ENCODE measurements around the gene RAB38. TPM values are rescaled to one million over a fixed set of nuclear protein-coding genes. Genes with fewer than 3 reads are reported as not detected.
A peak's percentile ranks its signal among the peaks of the same experiment; 100 is the strongest.

The RAB38 gene
- not detected in 2 replicates for total RNA-seq
- total RNA-seq (2013): 0.35 TPM
- polyA plus RNA-seq: not detected in 2 replicates
- not detected in 2 replicates for polyA minus RNA-seq

DNA sequence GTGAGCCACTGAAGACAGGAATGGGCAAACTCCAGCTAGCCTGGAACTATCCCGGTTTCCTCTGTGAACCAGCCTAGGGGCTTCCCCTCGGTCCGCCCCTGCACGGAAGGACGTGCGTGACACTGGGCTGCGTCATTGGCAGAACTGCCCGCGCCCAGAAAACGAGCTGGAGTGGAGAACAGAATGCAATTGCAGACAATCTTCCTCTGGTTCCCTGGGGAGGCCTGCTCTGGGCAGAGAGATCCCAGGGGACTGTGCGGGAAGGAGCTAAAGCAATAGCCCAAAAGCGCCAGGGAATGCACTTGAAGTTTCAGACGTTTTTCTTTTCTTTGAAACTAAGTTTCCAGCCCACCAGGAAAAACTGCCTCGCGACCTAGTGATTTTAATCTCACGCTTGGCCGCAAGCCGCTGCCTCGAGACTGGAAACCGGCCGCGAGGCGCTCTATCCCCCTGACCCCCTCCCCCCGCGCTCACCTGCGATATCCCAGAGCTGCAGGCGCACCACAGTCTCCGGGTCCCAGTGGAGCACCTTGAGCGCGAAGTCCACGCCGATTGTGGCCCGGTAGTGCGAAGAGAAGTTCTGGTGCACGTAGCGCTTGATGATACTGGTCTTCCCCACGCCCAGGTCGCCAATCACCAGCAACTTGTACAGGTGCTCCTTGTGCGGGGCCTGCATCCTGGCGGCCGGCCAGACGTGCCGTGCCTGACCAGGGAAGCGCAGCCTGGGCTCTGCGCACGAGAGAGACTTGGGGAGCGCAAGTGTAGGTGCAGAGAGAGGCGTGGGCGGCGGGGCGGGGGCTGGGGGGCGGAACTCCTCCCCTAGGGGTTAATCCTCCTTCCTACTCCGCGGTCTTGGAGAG lies at the start of gene RAB38:
RAB38 (minus strand) TSS at position 735 of the 860 bp plus-strand sequence; CDS start at position 676, 59 bp downstream.
- no peak for TF ChIP-seq EZH2 (IDR thresholded peaks at IDR 0.05; ENCODE audit: borderline replicate concordance, insufficient read depth, low read depth, low read length, poor library complexity, severe bottlenecking)
- TF ChIP-seq, protein P1, sequence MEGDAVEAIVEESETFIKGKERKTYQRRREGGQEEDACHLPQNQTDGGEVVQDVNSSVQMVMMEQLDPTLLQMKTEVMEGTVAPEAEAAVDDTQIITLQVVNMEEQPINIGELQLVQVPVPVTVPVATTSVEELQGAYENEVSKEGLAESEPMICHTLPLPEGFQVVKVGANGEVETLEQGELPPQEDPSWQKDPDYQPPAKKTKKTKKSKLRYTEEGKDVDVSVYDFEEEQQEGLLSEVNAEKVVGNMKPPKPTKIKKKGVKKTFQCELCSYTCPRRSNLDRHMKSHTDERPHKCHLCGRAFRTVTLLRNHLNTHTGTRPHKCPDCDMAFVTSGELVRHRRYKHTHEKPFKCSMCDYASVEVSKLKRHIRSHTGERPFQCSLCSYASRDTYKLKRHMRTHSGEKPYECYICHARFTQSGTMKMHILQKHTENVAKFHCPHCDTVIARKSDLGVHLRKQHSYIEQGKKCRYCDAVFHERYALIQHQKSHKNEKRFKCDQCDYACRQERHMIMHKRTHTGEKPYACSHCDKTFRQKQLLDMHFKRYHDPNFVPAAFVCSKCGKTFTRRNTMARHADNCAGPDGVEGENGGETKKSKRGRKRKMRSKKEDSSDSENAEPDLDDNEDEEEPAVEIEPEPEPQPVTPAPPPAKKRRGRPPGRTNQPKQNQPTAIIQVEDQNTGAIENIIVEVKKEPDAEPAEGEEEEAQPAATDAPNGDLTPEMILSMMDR (IDR thresholded peaks at IDR 0.05): no peak
- Histone ChIP-seq H3K4me3 (ENCODE audit: control extremely low read depth in 1 of 5, extremely low read depth in 1 of 5, insufficient read depth in 1 of 5, low read depth in 2 of 5, low read length in 4 of 5) (peak within 1 kb of the TSS in 4 of 5 experiments; percentile 18 to 38 (median 31)), H3K9ac (ENCODE audit: low read length) (peak within 1 kb of the TSS; percentile 45), H3K4me2 (replicated peaks; ENCODE audit: low read depth, low read length, poor library complexity, severe bottlenecking) (peak within 1 kb of the TSS; percentile 61), H3K79me2 (ENCODE audit: control insufficient read depth, insufficient read depth, low read length) (no peaks in the 10 kb centered on the region), H3K36me3 (replicated peaks in 1 of 2; ENCODE audit: control extremely low read depth in 1 of 2, control insufficient read depth in 1 of 2, extremely low read depth in 1 of 2, insufficient read depth in 2 of 2, low read length in 1 of 2) (no peaks in the 10 kb centered on the region), H3K9me3 (ENCODE audit: control extremely low read depth in 1 of 3, control insufficient read depth in 2 of 3, insufficient read depth in 1 of 3, low read length in 2 of 3) (no peaks in the 10 kb centered on the region), H2AFZ (ENCODE audit: insufficient read depth, low read depth, low read length, poor library complexity, severe bottlenecking) (peak within 1 kb of the TSS; percentile 43), H3K27me3 (replicated peaks in 1 of 4; ENCODE audit: control extremely low read depth in 1 of 4, control insufficient read depth in 3 of 4, insufficient read depth in 4 of 4, low read length in 3 of 4) (peaks cover 0 to 4% (median 0%) of the 10 kb centered on the region in 4 experiments), H3K27ac (ENCODE audit: low read length in 2 of 2) (no peak within 1 kb of the TSS), H3K4me1 (ENCODE audit: control insufficient read depth in 2 of 2, insufficient read depth in 2 of 2, low read length in 2 of 2) (peaks cover 0 to 7% of the 10 kb centered on the region in 2 donors), H4K20me1 (ENCODE audit: control insufficient read depth, insufficient read depth, low read length, poor library complexity, severe bottlenecking) (no peaks in the 10 kb centered on the region)
- ChIA-PET POLR2A (no interaction called here), CTCF (interaction anchor here (0.7 kb wide), 1 partner anchor 33 kb away, joined by 3 read pairs; no protein-coding TSS in a partner anchor)
- intact Hi-C loops (cut with micrococcal nuclease): no loop called here
- DNase-seq: peak; percentile 3
- no peak within 1 kb of the TSS for H3K27ac Mint-ChIP-seq
- H3K9me3 Mint-ChIP-seq (ENCODE audit: insufficient read depth): no peaks in the 10 kb centered on the region
- peak within 1 kb of the TSS; percentile 71 for H3K4me3 Mint-ChIP-seq
- peaks cover 13% of the 10 kb centered on the region for H3K4me1 Mint-ChIP-seq
- no peak for ATAC-seq (ENCODE audit: low read depth)
- 2% methylated on average over 39 of the region's 54 CpGs for WGBS (ENCODE audit: insufficient coverage)
- H3K27me3 Mint-ChIP-seq: peaks cover 25% of the 10 kb centered on the region

GRCh38 chr11:88213406-88213805 lies 38.2 kb upstream of the RAB38 start:
- no peak for DNase-seq
- H3K36me3 ChIP-seq (replicated peaks in 1 of 2; ENCODE audit: control extremely low read depth in 1 of 2, control insufficient read depth in 1 of 2, extremely low read depth in 1 of 2, insufficient read depth in 2 of 2, low read length in 1 of 2): no peaks in the 10 kb centered on the region
- no peaks in the 10 kb centered on the region for H3K4me1 ChIP-seq (ENCODE audit: control insufficient read depth in 2 of 2, insufficient read depth in 2 of 2, low read length in 2 of 2)
- TF ChIP-seq, protein P1 (IDR thresholded peaks at IDR 0.05): no peak
- no peak for TF ChIP-seq EZH2 (IDR thresholded peaks at IDR 0.05; ENCODE audit: borderline replicate concordance, insufficient read depth, low read depth, low read length, poor library complexity, severe bottlenecking)
- intact Hi-C loops (cut with micrococcal nuclease): no loop called here
- no peaks in the 10 kb centered on the region for H3K27me3 Mint-ChIP-seq
- CTCF ChIA-PET: no interaction called here
- H3K4me3 ChIP-seq (ENCODE audit: control extremely low read depth in 1 of 5, extremely low read depth in 1 of 5, insufficient read depth in 1 of 5, low read depth in 2 of 5, low read length in 4 of 5): no peak overlapping the region
- H3K27ac ChIP-seq (ENCODE audit: low read length in 2 of 2): no peak overlapping the region
- H3K27me3 ChIP-seq (replicated peaks in 1 of 4; ENCODE audit: control extremely low read depth in 1 of 4, control insufficient read depth in 3 of 4, insufficient read depth in 4 of 4, low read length in 3 of 4): no peaks in the 10 kb centered on the region
- ATAC-seq (ENCODE audit: low read depth): no peak
- no peak overlapping the region for H3K4me2 ChIP-seq (replicated peaks; ENCODE audit: low read depth, low read length, poor library complexity, severe bottlenecking)
- H3K27ac Mint-ChIP-seq: no peak overlapping the region
- H4K20me1 ChIP-seq (ENCODE audit: control insufficient read depth, insufficient read depth, low read length, poor library complexity, severe bottlenecking): no peaks in the 10 kb centered on the region
- peaks cover 0 to 1% (median 0%) of the 10 kb centered on the region in 3 donors for H3K9me3 ChIP-seq (ENCODE audit: control extremely low read depth in 1 of 3, control insufficient read depth in 2 of 3, insufficient read depth in 1 of 3, low read length in 2 of 3)
- no peaks in the 10 kb centered on the region for H3K9me3 Mint-ChIP-seq (ENCODE audit: insufficient read depth)
- H3K4me1 Mint-ChIP-seq: no peaks in the 10 kb centered on the region
- H3K79me2 ChIP-seq (ENCODE audit: control insufficient read depth, insufficient read depth, low read length): no peaks in the 10 kb centered on the region
- POLR2A ChIA-PET: no interaction called here
- H3K4me3 Mint-ChIP-seq: no peak overlapping the region
- no peak overlapping the region for H2AFZ ChIP-seq (ENCODE audit: insufficient read depth, low read depth, low read length, poor library complexity, severe bottlenecking)
- H3K9ac ChIP-seq (ENCODE audit: low read length): no peak overlapping the region

Measured in B cell (primary cell).